IPS DF 19.7 (cell line): ENCODE data around the gene SLC17A4.
"Not testable (repeated sequence)": the region's sequence is repeated elsewhere in the genome, so short reads cannot be mapped to it uniquely, and the experiment has no call there.

Source experiments
- DNase-seq: peaks from one replicate; pipeline ENCODE4 v3.0.0-alpha.2; 2013; ENCODE audit warnings: low read depth, low spot score

SLC17A4 gene

GRCh38 chr6:25754535-25754934, at the start of gene SLC17A4:
Gene SLC17A4, plus strand, starts transcription at chr6:25754742. Its CDS starts 7,221 bp downstream, at chr6:25761963.
- DNase-seq = no peak

GRCh38 chr6:25706314-25707014, 48.1 kb upstream of the SLC17A4 start:
- DNase-seq = no peak

- DNase-seq = no peak
Measured at GRCh38 chr6:25709761-25710160, 44.8 kb upstream of the SLC17A4 start.

- DNase-seq = no peak
Measured at GRCh38 chr6:25710287-25710686, 44.3 kb upstream of the SLC17A4 start.

GRCh38 chr6:25713824-25714223, 40.7 kb upstream of the SLC17A4 start:
- no peak for DNase-seq

- DNase-seq = no peak
Measured at GRCh38 chr6:25714765-25715164, 39.8 kb upstream of the SLC17A4 start.

GRCh38 chr6:25715794-25716193, 38.7 kb upstream of the SLC17A4 start:
- no peak for DNase-seq

GRCh38 chr6:25717866-25718740, 36.4 kb upstream of the SLC17A4 start:
- DNase-seq = no peak

- no peak for DNase-seq
Measured at GRCh38 chr6:25726122-25726911, 28.2 kb upstream of the SLC17A4 start.

GRCh38 chr6:25727028-25727427, 27.5 kb upstream of the SLC17A4 start:
- no peak for DNase-seq

- DNase-seq = no peak
Measured at GRCh38 chr6:25730907-25731306, 23.6 kb upstream of the SLC17A4 start.

- no peak for DNase-seq
Measured at GRCh38 chr6:25731721-25732120, 22.8 kb upstream of the SLC17A4 start.

GRCh38 chr6:25732468-25733198, 21.9 kb upstream of the SLC17A4 start:
- no peak for DNase-seq

GRCh38 chr6:25735261-25735660, 19.3 kb upstream of the SLC17A4 start:
- DNase-seq = no peak

GRCh38 chr6:25743868-25744267, 10.7 kb upstream of the SLC17A4 start:
- DNase-seq = no peak

GRCh38 chr6:25745836-25746235, 8.7 kb upstream of the SLC17A4 start:
- no peak for DNase-seq

- no peak for DNase-seq
Measured at GRCh38 chr6:25746968-25747367, 7.6 kb upstream of the SLC17A4 start.

GRCh38 chr6:25747477-25747876, 7.1 kb upstream of the SLC17A4 start:
- no peak for DNase-seq

- no peak for DNase-seq
Measured at GRCh38 chr6:25748049-25748448, 6.5 kb upstream of the SLC17A4 start.

- not testable (repeated sequence) for DNase-seq
Measured at GRCh38 chr6:25748601-25749517, 5.7 kb upstream of the SLC17A4 start.
